Stimulated activated CD4-positive, alpha-beta T cell treated with anti-CD3 and anti-CD28 coated beads, Interleukin-4, amount 100 ng/mL, for 48 hours (primary cell): ENCODE results near the gene ACADL.
"Not testable (repeated sequence)": the region's sequence is repeated elsewhere in the genome, so short reads cannot be mapped to it uniquely, and the experiment has no call there.

Experiments
- DNase-seq, 2 donors: peaks; one replicate each; pipeline ENCODE4 v3.0.0-alpha.2; 2020; ENCODE audit warnings: low read depth in 2 of 2

Gene ACADL

DNA sequence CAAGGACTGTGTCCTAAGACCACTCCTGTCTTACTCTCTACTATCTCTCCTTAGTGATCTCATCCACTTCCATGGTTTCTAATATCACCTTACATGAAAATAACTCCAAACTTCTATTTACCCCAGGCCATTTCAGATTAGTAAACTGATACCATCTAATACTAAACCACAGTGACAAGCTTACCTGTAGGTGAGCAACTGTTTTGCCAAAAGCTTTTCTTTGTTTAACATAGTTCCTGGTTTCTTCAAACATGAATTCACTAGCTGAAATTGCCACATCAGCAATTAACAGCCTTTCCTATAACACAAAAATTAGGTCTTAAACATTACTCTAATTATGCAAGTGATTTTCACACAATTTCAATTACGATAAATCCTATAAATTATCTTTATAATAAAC, 22.1 kb downstream of the ACADL start:
- no peak for DNase-seq

DNA sequence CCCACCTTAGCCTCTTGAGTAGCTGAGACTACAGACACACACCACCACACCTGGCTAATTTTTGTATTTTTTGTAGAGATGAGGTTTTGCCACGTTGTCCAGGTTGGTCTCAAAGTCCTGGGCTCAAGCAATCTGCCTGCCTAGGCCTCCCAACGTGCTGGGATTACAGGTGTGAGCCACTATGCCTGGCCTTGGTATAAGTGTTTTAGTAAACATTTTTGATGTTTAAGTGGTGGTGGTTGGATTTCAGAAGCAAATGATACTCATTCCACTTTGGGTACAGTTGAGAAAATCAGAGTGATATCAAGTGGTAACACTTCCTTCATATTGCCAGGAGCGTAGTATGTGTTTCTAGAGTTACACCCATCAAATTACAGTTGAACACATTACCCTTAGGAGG, 25.4 kb downstream of the ACADL start:
- no peak for DNase-seq

- no peak for DNase-seq
Measured at GRCh38 chr2:210199186-210199765, 26.0 kb downstream of the ACADL start.

DNA sequence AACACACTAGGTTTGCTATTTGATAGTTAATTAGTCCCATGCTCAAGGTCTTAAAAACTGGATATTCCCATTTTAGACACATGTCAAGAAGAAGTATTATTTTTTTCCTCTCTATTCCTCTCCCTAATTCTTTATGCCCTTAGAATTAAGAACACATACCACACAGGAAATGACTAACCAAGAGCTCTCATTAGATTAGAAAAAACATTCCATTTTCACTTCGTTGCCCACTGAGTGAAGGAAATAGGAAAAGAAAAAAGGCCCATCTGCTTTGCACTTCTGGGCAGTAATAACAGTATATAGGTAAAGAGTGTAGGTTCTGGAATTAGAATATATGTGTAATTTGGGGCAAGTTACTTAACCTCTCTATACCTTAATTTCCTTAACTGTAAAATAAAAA, 26.9 kb downstream of the ACADL start:
- no peak for DNase-seq

GRCh38 chr2:210197720-210198119, 27.5 kb downstream of the ACADL start:
- DNase-seq = no peak

DNA sequence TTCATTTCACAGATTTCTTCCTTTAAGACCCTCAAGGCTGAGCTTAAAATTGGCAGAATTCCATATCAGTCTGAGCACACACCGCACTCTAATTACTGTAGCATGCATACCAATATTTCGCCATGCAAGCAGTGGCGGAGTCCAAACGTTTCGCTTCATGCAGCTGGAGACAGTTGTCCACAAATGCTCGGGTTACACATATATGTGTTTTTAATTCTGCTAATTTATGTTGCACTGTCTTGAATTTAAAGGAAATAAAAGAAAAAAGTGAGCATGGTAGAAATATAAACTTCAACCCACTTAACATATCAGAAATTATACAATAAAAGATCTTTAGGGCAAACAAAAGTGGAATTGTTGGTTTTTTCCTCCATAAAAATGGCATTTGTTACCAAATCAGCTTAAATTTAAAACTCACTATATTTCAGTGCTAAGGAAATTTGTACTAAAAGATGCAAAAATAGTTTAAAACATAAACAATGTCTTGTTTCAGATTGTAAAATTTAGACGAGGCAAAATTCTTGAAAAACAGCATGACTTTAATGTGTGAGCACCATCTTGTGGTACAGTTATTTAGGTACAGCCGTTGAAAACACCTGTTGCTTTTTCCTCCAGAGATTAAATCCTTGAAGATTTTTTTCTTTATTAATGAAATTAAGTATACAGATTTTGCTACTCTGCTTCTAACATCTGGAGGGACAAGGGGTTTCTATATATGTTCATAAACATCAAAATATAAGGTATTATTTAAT, 30.0 kb downstream of the ACADL start:
- no peak for DNase-seq

GRCh38 chr2:210190345-210190744, 34.9 kb downstream of the ACADL start:
- no peak for DNase-seq

DNA sequence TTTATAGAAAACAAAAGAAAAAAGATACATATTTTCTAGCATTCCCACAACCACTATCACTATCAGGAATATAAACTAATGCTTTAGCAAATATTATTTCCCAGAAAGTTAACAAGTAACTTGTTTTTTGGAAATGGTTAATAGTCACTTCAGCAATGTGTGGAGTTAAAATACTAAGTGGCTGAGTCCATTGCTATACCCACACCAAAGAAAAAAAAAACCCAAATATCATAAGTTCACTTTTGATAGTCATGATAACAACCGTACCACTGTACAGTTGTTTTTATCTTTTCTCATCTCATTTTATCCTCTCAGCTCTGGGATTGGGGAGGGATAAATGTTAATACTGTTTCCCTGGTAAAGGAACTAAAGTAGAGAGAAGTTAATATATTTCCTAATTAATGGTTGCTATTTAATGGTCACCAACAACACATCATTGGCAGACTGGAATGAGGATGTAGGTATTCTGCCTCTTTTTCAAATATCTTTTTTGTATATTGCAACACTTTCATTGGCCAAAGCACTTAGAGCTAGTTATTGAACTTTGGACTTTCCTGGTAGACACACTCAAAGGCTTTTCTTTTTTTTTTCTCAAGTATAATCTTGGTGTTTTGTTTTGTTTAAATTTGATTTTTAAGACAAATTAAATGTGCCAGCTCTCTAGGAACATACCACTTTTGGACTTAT, 35.7 kb downstream of the ACADL start:
- no peak for DNase-seq

GRCh38 chr2:210188755-210189154, 36.5 kb downstream of the ACADL start:
- no peak for DNase-seq

DNA sequence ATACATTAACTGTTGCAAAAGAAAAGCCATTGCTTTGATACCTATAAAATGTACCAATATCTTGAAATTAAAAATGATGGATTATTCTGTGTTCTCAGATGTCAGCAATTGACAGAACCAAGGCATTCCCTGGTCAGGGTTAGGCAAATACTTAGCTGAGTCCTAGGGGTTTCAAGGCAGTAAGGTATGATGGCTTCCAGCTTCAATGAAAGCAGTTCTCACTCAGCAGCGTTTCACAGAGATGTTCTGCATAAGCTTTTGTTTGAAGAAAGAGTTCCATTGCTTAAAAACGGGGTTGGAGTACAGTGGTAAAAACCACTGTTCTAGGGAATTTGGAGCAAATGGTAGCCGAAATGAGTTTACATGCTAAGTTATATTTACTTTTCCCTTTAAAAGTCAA, 37.1 kb downstream of the ACADL start:
- no peak for DNase-seq

DNA sequence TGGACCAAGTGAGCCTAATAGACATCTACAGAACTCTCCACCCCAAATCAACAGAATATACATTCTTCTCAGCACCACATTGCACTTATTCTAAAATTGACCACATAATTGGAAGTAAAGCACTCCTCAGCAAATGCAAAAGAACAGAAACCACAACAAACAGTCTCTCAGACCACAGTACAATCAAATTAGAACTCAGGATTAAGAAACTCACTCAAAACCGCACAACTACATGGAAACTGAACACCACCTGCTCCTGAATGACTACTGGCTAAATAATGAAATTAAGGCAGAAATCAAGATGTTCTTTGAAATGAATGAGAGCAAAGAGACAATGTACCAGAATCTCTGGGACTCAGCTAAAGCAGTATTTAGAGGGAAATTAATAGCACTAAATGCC, 41.3 kb downstream of the ACADL start:
- DNase-seq = not testable (repeated sequence)

DNA sequence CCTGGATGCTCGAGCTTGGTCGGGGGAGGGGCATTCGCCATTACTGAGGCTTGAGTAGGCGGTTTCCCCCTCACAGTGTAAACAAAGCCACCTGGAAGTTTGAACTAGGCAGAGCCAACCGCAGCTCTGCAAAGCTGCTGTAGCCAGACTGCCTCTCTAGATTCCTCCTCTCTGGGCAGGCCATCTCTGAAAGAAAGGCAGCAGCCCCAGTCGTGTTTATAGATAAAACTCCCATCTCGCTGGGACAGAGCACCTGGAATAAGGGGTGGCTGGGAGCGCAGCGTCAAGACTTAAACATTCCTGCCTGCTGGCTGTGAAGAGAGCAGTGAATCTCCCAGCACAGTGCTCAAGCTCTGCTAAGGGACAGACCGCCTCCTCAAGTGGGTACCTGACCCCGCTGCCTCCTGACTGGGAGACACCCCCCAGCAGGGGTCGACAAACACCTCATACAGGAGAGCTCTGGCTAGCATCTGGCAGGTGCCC, 43.6 kb downstream of the ACADL start:
- DNase-seq = not testable (repeated sequence)

DNA sequence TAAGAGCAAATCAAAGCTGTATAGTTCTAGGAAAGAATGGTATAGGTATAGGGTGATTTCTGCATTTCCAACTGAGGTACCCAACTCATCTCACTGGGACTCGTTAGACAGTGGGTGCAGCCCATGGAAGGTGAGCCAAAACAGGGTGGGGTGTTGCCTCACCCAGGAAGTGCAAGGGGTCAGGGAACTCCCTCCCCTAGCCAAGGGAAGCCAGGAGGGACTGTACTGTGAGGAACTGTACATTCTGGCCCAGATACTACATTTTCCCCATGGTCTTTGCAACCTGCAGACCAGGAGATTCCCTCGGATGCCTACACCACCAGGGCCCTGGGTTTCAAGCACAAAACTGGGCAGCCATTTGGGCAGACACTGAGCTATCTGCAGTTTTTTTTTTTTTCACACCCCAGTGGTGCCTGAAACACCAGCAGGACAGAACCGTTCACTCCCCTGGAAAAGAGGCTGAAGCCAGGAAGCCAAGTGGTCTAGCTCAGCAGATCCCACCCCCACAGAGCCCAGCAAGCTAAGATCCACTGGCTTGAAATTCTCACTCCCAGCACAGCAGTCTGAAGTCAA, 44.1 kb downstream of the ACADL start:
- not testable (repeated sequence) for DNase-seq

DNA sequence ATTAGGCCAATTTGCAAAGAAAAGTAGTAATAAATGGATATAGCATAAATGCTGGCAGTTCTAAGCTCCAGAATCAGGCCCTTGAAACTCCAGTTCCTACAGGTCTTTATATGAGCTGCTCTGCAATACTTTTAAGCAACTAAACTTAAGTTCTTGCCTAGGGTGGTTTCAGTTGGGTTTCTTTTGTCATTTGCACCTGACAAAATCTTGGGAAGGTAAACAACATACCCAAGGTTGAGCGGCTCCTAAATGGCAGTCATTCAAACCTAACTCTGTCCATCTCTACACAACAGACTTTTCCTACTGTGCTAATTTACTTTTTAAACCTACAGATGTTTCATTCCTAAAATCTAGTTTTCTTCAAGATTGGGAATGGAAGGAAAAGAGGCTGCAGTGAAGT, 44.8 kb downstream of the ACADL start:
- no peak for DNase-seq

DNA sequence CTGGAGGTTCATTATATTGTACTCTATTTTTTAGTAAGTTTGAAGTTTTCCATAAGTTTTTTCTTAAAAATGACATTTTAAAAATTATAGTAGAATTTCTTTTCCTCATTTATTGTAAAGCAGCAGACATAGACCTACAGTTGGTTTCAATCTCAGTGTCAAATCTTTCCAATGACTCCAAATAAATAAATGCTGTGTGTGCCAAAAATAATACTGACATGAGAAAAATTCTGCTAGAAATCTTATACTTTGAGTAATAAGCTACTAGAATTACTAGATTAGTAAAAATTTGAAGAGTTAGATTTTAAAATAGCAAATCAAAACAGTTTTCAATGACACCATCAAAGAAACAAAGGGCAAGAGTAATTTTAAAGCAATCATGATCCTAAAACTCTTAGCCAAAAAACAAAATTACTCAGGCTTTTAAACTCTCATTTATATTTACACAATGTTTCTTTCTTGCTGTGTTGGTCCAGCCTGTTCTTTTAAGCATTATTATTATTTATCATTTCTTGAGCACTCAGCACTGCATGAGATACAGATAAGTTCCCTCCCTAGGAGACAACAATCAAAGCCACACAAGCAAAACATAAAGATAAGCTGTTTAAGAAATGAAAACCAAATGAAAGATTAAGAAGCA, 45.8 kb downstream of the ACADL start:
- no peak for DNase-seq

DNA sequence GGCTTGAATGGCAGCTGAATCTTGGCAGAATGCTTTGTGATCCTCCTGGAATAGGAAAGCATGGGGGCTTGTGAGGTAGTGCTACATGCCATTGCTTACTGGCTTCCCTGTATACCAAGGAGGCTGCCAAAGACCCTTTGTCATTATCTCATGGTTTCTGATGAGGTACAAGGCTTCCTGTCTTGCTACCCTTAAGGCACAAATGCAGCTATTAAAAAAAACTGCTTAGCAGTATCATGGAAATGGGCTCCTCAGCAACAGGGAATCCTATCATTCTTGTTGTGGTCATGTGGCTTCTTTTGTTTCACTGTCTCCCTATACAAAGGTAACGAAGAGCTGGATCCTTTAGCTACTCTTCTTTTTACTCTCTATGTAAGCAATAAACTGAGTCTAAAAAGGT, 47.5 kb downstream of the ACADL start:
- DNase-seq = no peak

- not testable (repeated sequence) for DNase-seq
Measured at GRCh38 chr2:210177115-210177514, 48.1 kb downstream of the ACADL start.

DNA sequence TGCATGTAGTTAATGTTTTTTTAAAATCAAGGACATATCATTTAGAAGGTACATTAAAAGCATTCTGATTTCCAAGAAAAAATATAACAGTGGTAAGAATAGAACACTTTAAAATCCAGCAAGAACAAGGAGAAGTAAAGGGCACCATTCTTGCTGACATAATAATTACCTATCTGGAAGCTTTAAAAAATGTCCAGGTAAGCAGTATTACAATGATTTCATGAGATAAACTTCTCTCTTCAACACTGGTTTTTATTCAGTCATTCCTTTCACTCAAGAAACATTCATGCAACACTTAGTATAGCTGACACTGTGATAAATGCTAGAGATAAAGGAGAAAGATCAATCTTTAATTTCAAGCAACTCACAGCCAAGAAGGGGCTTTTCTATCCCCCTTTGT, 51.2 kb downstream of the ACADL start:
- no peak for DNase-seq

DNA sequence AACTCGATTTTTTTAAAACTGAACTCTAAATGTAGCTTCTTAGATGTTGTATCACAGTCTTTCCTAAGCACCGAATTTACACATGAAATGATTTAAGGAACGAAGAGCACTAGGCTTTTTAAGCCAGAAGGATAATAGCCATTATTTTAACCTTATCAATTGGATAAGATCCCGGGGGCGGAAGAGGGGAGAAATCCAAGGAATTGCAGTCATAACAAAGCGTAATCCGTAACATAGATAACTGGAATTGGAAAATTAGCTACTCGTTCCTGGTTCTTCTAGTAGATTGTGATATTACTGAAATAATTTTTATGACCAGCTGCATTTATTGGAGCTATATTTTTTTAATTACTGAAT, 53.0 kb downstream of the ACADL start:
- DNase-seq = no peak

DNA sequence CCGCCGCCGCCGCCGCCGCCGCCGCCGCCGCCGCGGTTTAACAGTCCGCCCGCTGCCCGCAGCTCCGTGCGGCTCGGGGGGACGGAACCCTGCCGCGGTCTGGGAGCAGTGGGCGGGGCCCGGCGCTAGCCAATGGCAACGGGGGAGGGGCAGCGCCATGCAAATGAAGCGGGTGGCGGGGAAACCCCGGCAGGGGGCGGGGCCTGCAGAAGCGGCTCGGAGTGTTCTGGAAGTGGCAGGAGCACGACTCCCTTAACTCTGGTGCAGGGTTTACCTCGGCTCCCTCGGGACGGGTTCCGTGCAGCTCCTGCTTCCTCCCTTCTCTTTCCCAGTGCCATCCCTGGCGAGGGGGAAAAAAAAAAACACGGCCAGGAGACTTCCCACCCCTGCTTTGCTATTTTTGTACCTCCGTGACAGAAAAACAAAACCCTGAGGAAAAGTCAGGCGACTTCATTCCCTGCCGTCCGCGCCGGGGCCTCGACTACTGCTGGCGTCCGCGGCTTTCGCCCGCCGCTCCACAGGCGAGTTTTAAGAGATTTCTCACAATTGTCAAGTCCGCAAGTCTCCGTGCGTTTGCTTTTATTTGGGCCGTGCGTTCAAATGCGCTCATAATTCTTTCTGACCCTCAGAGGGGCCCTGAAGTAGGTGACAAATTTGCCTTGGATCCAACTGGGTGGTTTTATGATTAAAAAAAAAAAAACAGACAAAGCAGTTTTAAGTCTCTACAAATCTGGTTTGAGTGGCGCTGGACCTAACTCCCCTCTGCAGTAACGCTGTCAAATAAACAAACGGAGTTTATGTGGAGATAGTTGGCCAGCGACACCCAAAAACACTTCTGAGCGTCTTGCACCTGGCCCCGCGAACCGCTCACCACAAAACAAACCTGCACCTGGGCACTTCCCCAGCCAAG, 53.7 kb downstream of the ACADL start, which contains the start of gene KANSL1L:
Gene KANSL1L (minus strand): TSS at position 101 of the 910 bp plus-strand sequence. CDS start 16,827 bp downstream, outside the sequence.
- peak; percentile 96 for DNase-seq
